Natural killer cell (primary cell): ENCODE measurements around the gene CCT8L2. TPM values are rescaled to one million over a fixed set of nuclear protein-coding genes. Genes with fewer than 3 reads are reported as not detected.
"Not testable (repeated sequence)": the region's sequence is repeated elsewhere in the genome, so short reads cannot be mapped to it uniquely, and the experiment has no call there.

Experiments used
- ATAC-seq, 3 donors: fragments of 150-1000 bp in 2 of 3; fragments of 200-7000 bp in 1 of 3; cut with Tn5 transposase; 1 replicate in 1 of 3; 2 replicates in 2 of 3; pipeline ENCODE4 v1.10.0; 2021; ENCODE audit warnings: mild to moderate bottlenecking in 2 of 3, moderate library complexity in 2 of 3
- DNase-seq, 2 donors: peaks; one replicate each; pipeline versions ENCODE4 v3.0.0 to v3.0.0-alpha.2; 2013 to 2021; ENCODE audit warnings: mixed read lengths in 1 of 2
- H3K27ac ChIP-seq: one replicate; pipeline ENCODE4 v1.5.1; 2013; ENCODE audit warnings: mild to moderate bottlenecking, low read length
- H3K27me3 ChIP-seq: one replicate; pipeline ENCODE4 v1.6.1; 2013; ENCODE audit warnings: low read length; ENCODE audit not compliant: control insufficient read depth, insufficient read depth
- H3K36me3 ChIP-seq: one replicate; pipeline ENCODE4 v1.6.1; 2013; ENCODE audit warnings: low read length; ENCODE audit not compliant: control insufficient read depth, insufficient read depth
- H3K4me1 ChIP-seq: one replicate; pipeline ENCODE4 v1.6.1; 2013; ENCODE audit warnings: low read length; ENCODE audit not compliant: control insufficient read depth, insufficient read depth
- H3K4me3 ChIP-seq: one replicate; pipeline ENCODE4 v1.5.1; 2013; ENCODE audit warnings: low read length
- H3K9me3 ChIP-seq: one replicate; pipeline ENCODE4 v1.6.1; 2013; ENCODE audit warnings: low read length; ENCODE audit not compliant: control insufficient read depth, insufficient read depth
- H3K27ac Mint-ChIP-seq, 2 donors: one replicate each; pipeline ENCODE4 v1.8.0; 2022; ENCODE audit warnings: mild to moderate bottlenecking in 2 of 2, mixed read lengths in 2 of 2, moderate library complexity in 1 of 2
- H3K27me3 Mint-ChIP-seq, 2 donors: one replicate each; pipeline ENCODE4 v1.8.0; 2022; ENCODE audit warnings: low read depth in 2 of 2, mixed read lengths in 2 of 2
- H3K36me3 Mint-ChIP-seq: one replicate; pipeline ENCODE4 v1.8.0; 2022; ENCODE audit warnings: mixed read lengths
- H3K4me1 Mint-ChIP-seq, 2 donors: one replicate each; pipeline ENCODE4 v1.8.0; 2022; ENCODE audit warnings: mixed read lengths in 2 of 2
- H3K4me3 Mint-ChIP-seq: one replicate; pipeline ENCODE4 v1.8.0; 2022; ENCODE audit warnings: mild to moderate bottlenecking, moderate library complexity, mixed read lengths
- H3K9me3 Mint-ChIP-seq, 2 donors: one replicate each; pipeline ENCODE4 v1.8.0; 2022; ENCODE audit warnings: mixed read lengths in 2 of 2
- WGBS: methylation state at CpG from one replicate; pipeline ENCODE4 v1.1.7; 2013; ENCODE audit warnings: missing lambda C conversion rate; ENCODE audit not compliant: insufficient coverage; 5-methylcytosine and 5-hydroxymethylcytosine counted together
- intact Hi-C: fragments of 100-400 bp; cut with micrococcal nuclease; formaldehyde crosslinking; loops from one replicate; pipeline ENCODE4 v1.14.2; 2022
- total RNA-seq, 4 donors: library from RNA; stranded (reverse); fragments of 120-200 nt in 1 of 4; gene quantifications; one replicate each; pipeline versions ENCODE4 v1.2.3 to v1.2.4, GENCODE V29; 2013 to 2022
- TF ChIP-seq, protein P1 (sequence below): fragments of 200-600 bp; IDR thresholded peaks from one replicate; pipeline ENCODE4 v1.8.0; 2022; ENCODE audit warnings: antibody characterized with exemption

The CCT8L2 gene
- total RNA-seq, 3 donors from 2014 or later (not counting 1 experiment from before 2014, with no cell fraction given): not detected

DNA sequence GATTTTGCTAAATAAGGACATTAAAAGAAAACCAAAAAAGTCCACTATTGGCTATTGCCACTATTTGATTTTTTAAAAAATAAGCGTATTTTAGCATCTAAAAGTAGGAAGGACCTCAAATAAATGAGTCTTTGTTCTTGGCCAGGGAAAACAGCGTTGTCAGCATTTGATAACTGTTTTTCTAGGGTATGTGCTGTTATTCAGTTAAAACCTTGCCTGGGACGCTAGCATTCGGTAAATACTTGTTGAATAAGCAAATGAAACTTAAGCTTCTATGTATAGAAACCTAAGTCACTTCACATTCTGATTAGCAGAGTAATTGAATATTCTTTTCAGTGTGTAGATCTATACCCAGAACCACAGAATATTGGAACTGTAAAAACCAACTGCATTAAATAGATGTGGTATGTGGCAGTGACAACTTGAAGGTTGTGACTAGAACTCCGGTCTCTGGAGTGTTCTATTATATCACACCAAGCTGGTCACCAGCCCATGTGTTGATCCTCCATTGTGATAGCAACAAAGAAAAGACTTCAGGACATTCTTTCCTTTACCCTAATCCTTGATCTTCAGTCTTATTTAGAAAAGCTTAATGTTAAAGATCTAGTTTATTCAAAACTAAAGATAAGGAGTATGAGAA, 23.1 kb upstream of the CCT8L2 start:
- H3K4me1 Mint-ChIP-seq, H3K9me3 ChIP-seq, H3K27ac Mint-ChIP-seq, H3K27ac ChIP-seq, ATAC-seq, H3K4me1 ChIP-seq, intact Hi-C loops, H3K36me3 ChIP-seq, H3K27me3 ChIP-seq, H3K36me3 Mint-ChIP-seq, H3K4me3 ChIP-seq, H3K9me3 Mint-ChIP-seq, H3K4me3 Mint-ChIP-seq, DNase-seq: not testable (repeated sequence)
- WGBS: 98% methylated on average over 3 of the region's 5 CpGs
- H3K27me3 Mint-ChIP-seq: peaks cover 19 to 20% of the 10 kb centered on the region in 2 donors

DNA sequence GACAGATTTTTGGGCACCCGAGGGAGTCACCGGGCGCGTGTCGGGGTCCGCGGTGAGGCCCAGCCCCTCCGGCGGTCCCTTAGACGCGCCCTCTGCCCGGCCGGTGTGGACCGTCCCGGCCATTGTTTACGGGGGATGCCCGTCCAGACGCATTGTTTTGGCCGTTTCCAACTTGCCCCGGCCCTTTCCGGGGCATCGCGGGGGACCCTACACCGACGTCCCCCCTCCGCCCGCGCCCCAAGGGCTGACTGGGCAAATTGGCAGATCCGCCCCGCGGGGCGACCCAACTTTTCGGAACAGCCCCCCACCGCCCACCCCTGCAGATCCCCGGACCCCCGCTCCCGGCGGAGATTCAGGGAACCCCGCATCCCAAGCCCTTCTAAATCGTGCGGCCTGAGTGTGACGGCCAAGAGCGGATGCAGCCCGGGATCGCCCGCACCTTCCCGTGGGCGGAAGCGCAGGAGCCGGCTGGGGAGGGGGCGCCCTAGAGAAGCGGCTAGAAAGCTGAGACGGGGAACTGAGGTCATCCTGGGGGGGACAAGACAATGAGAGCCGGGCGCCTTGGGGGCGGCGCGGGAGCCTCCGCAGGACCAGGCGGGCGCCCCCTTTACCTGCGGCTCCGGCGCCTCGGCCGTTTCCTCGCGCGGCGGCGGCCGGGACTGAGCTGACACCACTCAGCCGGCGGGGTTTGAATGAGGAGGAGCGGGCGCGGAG, 17.1 kb upstream of the CCT8L2 start:
- Mint-ChIP-seq H3K36me3 (no peaks in the 10 kb centered on the region), H3K27ac (no peak overlapping the region), H3K4me1 (no peaks in the 10 kb centered on the region), H3K4me3 (no peak overlapping the region), H3K27me3 (peaks cover 31 to 33% of the 10 kb centered on the region in 2 donors), H3K9me3 (peaks cover 3% of the 10 kb centered on the region in 2 donors)
- WGBS: 4% methylated on average over 77 of the region's 77 CpGs
- Histone ChIP-seq H3K4me3 (no peak overlapping the region), H3K27ac (no peak overlapping the region), H3K9me3 (no peaks in the 10 kb centered on the region), H3K27me3 (no peaks in the 10 kb centered on the region), H3K4me1 (no peaks in the 10 kb centered on the region), H3K36me3 (no peaks in the 10 kb centered on the region)
- TF ChIP-seq, protein P1, sequence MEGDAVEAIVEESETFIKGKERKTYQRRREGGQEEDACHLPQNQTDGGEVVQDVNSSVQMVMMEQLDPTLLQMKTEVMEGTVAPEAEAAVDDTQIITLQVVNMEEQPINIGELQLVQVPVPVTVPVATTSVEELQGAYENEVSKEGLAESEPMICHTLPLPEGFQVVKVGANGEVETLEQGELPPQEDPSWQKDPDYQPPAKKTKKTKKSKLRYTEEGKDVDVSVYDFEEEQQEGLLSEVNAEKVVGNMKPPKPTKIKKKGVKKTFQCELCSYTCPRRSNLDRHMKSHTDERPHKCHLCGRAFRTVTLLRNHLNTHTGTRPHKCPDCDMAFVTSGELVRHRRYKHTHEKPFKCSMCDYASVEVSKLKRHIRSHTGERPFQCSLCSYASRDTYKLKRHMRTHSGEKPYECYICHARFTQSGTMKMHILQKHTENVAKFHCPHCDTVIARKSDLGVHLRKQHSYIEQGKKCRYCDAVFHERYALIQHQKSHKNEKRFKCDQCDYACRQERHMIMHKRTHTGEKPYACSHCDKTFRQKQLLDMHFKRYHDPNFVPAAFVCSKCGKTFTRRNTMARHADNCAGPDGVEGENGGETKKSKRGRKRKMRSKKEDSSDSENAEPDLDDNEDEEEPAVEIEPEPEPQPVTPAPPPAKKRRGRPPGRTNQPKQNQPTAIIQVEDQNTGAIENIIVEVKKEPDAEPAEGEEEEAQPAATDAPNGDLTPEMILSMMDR: no peak
- no peak for DNase-seq
- intact Hi-C loops: no loop called here
- ATAC-seq: no peak

DNA sequence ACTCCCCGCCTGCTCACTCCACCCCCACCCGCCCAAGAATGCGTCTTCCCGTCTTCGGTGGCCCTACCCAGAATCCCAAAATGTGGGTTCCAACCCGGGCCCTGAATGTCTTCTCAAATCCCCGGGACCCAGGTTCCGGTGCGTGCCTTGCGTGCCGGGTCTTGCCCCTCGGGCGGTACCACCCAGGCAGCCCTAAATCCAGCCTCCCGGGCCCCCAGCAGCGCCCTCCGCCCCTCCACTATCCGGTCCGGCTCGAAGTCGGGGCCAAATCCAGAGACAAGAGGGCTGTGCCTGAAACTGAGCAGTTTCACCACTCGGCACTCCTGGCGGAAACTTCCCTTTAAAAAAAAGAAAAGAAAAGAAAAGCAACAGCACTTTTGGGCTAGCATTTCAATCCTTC, 16.3 kb upstream of the CCT8L2 start:
- H3K27me3 ChIP-seq: no peaks in the 10 kb centered on the region
- intact Hi-C loops: no loop called here
- H3K4me3 Mint-ChIP-seq: no peak overlapping the region

DNA sequence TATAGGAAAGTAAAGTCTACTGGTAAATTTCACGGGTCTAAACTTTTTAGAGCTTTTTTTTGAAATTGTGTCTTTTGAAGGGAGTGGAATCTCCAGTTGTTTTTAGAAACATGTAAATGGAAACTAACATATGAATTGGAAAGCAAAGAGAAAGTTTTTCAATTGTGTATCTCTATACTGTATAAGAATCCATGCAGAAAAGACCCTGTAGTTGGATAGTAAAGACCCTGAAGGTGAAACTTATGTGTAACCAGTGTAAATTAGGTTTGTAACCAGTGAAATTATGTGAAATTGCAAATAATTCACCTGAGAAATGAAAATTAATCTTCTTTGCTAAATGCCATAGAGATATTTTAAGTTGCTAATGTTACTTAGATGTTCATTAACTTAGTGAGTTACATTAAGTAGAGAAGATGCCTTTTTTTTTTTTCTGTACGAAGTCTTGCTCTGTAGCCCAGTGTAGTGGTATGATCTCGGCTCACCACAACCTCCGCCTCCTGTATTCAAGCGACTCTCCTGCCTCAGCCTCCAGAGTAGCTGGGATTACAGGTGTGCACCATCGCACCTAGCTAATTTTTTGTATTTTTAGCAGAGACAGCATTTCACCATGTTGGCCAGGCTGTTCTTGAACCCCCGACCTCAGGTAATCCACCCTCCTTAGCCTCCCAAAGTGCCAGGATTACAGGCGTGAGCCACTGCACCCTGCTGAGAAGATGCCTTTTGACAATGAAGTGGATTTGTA, 11.8 kb upstream of the CCT8L2 start:
- H3K27ac ChIP-seq, ATAC-seq, H3K9me3 ChIP-seq, H3K4me1 Mint-ChIP-seq, DNase-seq, H3K27ac Mint-ChIP-seq, H3K9me3 Mint-ChIP-seq, H3K36me3 Mint-ChIP-seq, H3K36me3 ChIP-seq, H3K4me3 Mint-ChIP-seq, H3K4me3 ChIP-seq, H3K4me1 ChIP-seq, H3K27me3 ChIP-seq, intact Hi-C loops: not testable (repeated sequence)
- WGBS: 85% methylated on average over 7 of the region's 8 CpGs
- H3K27me3 Mint-ChIP-seq: peaks cover 22 to 33% of the 10 kb centered on the region in 2 donors

More for the DNA sequence above, 16.3 kb upstream of the CCT8L2 start:
- TF ChIP-seq, protein P1: no peak
- H3K36me3 ChIP-seq: no peaks in the 10 kb centered on the region
- no peak for DNase-seq
- H3K9me3 ChIP-seq: no peaks in the 10 kb centered on the region
- H3K4me1 ChIP-seq: no peaks in the 10 kb centered on the region
- H3K27ac Mint-ChIP-seq: no peak overlapping the region
- WGBS: 72% methylated on average over 22 of the region's 22 CpGs
- no peaks in the 10 kb centered on the region for H3K36me3 Mint-ChIP-seq
- H3K27ac ChIP-seq: no peak overlapping the region
- no peak for ATAC-seq
- no peak overlapping the region for H3K4me3 ChIP-seq
- H3K4me1 Mint-ChIP-seq: no peaks in the 10 kb centered on the region
- peaks cover 3% of the 10 kb centered on the region in 2 donors for H3K9me3 Mint-ChIP-seq
- H3K27me3 Mint-ChIP-seq: peaks cover 31 to 33% of the 10 kb centered on the region in 2 donors

DNA sequence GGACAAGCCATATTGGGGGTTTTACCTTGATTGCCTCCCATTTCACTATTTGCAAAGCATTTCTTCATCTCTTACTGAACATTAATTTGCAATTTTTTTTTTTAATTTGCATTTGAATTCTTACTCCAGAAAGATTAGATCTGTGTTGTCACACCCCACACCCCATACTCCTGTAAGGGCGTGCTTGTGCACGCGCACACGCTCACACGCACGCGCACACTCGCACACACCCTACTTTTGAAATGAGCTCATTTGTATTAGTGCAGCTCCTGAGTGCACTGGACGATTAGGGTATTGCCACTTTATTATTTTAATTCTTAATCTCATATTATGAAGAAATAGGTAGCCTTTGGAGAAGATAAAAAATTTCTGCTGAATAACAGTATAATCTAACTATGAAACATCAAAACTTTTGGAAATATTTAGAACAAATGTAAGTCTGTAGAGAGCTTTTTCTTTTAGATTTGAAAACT, 11.2 kb upstream of the CCT8L2 start:
- H3K27me3 ChIP-seq, H3K36me3 ChIP-seq, intact Hi-C loops, H3K27ac ChIP-seq, H3K36me3 Mint-ChIP-seq, H3K4me3 ChIP-seq, ATAC-seq, H3K27ac Mint-ChIP-seq, DNase-seq, H3K9me3 Mint-ChIP-seq, H3K4me1 Mint-ChIP-seq, H3K4me1 ChIP-seq, H3K9me3 ChIP-seq: not testable (repeated sequence)
- peak overlapping the region; percentile 9 for H3K4me3 Mint-ChIP-seq
- peaks cover 22 to 35% of the 10 kb centered on the region in 2 donors for H3K27me3 Mint-ChIP-seq
- no CpG with 5 or more reads among the region's 9 CpGs for WGBS
